GM21526 (cell line): Measurements from ENCODE around the gene ITFG2.
"Not testable (repeated sequence)": the region's sequence is repeated elsewhere in the genome, so short reads cannot be mapped to it uniquely, and the experiment has no call there.

ENCODE experiments used
- ATAC-seq: cut with Tn5 transposase; IDR thresholded peaks from one replicate; pipeline ENCODE4 v1.9.1; 2021; ENCODE audit warnings: moderate library complexity; ENCODE audit not compliant: unreplicated experiment, low FRiP score

ITFG2 gene

GRCh38 chr12:2812290-2813213, at the start of gene ITFG2:
Gene ITFG2 (plus strand): TSS chr12:2812668. CDS start chr12:2812761, 93 bp downstream.
- peak; percentile 92 for ATAC-seq

- no peak for ATAC-seq
Observed at GRCh38 chr12:2764398-2764797, 48.1 kb upstream of the ITFG2 start.

- no peak for ATAC-seq
Observed at GRCh38 chr12:2765052-2765451, 47.4 kb upstream of the ITFG2 start.

- ATAC-seq, result no peak
Observed at GRCh38 chr12:2765608-2766007, 46.9 kb upstream of the ITFG2 start.

- ATAC-seq, result no peak
Observed at GRCh38 chr12:2768224-2768961, 44.1 kb upstream of the ITFG2 start.

- no peak for ATAC-seq
Observed at GRCh38 chr12:2769866-2770533, 42.5 kb upstream of the ITFG2 start.

GRCh38 chr12:2770544-2770943, 41.9 kb upstream of the ITFG2 start:
- ATAC-seq, result not testable (repeated sequence)

- ATAC-seq, result no peak
Observed at GRCh38 chr12:2772370-2772769, 40.1 kb upstream of the ITFG2 start.

- no peak for ATAC-seq
Observed at GRCh38 chr12:2773199-2773875, 39.1 kb upstream of the ITFG2 start.

- no peak for ATAC-seq
Observed at GRCh38 chr12:2775431-2775830, 37.0 kb upstream of the ITFG2 start.

GRCh38 chr12:2776129-2776806, 36.2 kb upstream of the ITFG2 start:
- no peak for ATAC-seq

- no peak for ATAC-seq
Observed at GRCh38 chr12:2779281-2779680, 33.2 kb upstream of the ITFG2 start.

- ATAC-seq, result no peak
Observed at GRCh38 chr12:2783936-2784600, 28.4 kb upstream of the ITFG2 start.

- ATAC-seq, result no peak
Observed at GRCh38 chr12:2785017-2785416, 27.5 kb upstream of the ITFG2 start.

GRCh38 chr12:2791089-2791488, 21.4 kb upstream of the ITFG2 start:
- no peak for ATAC-seq

GRCh38 chr12:2792671-2793500, 19.6 kb upstream of the ITFG2 start:
- no peak for ATAC-seq

- ATAC-seq, result no peak
Observed at GRCh38 chr12:2793561-2793960, 18.9 kb upstream of the ITFG2 start.

GRCh38 chr12:2794191-2794735, 18.2 kb upstream of the ITFG2 start:
- ATAC-seq, result no peak
